GM21529 (cell line): ENCODE results near the gene PTGDS.

Source experiments
- ATAC-seq: cut with Tn5 transposase; IDR thresholded peaks from one replicate; pipeline ENCODE4 v1.9.1; 2021; ENCODE audit not compliant: unreplicated experiment

Gene PTGDS

DNA sequence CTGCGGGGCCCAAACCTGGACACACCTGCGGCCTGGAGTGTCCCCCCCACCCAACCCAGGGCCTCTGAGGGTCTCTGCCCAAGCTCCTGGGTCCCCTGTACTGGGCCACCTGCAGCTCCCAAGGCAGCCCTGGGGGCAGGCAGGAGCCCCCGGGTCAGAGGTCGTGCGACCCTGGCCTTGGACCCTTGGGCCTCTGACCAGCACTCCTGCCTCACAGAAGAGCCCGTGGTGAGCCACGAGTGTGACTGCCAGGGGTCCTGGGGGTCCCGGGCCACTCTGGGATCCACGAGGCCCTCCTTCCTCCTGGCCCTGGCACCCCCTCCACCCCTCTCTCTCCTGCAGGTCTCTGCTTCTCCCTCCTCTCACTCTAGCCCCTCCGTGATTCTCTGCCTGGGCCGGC is 5.0 kb upstream of the PTGDS start:
- ATAC-seq, result no peak

- ATAC-seq, result no peak
These were observed 4.6 kb upstream of the PTGDS start for GRCh38 chr9:136972743-136973142.

- ATAC-seq, result no peak
These were observed 3.4 kb upstream of the PTGDS start for GRCh38 chr9:136973618-136974617.

GRCh38 chr9:136974817-136975535 is 2.3 kb upstream of the PTGDS start:
- no peak for ATAC-seq

DNA sequence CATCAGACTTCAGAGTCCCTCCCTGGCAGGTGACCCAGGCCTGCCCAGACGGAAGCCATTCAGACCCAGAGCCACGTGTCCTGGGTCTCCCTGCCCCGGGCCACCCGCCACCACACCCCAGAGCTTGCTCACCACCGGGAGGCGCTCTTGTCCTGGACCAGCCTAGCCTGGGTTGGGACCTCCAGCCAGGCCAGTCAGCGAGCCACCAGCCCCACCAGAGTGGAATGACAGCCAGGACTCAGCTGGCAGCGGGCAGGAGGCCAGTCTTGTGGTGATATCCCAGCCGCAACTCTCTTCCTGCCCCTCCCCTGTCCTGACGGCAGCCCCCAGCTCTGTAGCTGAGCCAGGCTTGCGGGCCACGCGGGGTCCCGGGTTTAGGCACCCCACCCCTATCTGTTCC is 1.7 kb upstream of the PTGDS start:
- ATAC-seq, result no peak

DNA sequence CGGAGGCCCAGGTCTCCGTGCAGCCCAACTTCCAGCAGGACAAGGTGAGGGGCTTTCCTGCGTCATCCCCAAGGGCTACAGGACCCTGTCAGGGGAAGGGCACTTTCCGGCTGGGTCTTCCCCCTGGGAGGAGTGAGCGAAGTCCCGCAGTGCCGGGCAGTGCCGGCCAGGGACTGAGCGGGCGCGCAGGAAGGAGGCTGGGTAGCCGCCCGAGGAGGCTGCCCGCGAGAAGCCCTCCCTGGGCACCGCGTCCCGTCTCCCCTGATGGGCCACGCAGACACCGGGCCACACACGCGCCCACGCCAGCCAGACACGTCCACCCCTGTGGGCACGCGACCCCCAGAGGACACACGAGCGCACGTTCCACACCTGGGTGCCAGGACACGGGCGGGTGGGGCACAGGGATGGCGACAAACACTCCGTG is 357 bp downstream of the PTGDS start:
- ATAC-seq, result no peak

- ATAC-seq, result no peak
These were observed 965 bp downstream of the PTGDS start for GRCh38 chr9:136978073-136978864.

DNA sequence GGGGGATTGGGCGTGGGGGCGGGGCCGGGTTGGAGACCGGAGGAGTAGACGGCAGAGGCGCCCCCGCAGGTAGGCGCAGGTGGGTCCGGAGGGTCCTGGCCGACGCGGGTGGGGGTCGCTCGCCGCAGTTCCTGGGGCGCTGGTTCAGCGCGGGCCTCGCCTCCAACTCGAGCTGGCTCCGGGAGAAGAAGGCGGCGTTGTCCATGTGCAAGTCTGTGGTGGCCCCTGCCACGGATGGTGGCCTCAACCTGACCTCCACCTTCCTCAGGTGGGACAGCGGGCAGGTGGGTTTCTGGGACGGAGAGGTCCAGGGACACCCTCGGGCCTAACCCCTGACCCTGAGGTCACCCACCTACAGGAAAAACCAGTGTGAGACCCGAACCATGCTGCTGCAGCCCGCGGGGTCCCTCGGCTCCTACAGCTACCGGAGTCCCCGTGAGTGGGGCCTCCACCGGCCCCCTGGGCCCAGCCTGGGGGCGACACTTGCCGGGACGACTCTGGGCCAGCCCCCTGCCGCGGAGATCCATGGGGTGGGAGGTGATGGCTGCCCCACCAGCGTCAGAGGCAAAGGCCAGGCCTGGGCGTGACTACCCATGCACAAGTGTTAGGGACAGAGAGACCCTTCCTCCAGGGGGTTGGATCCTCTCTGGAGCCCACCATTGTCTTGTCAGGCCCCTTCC is 1.7 kb downstream of the PTGDS start:
- no peak for ATAC-seq

- ATAC-seq, result no peak
These were observed 2.7 kb downstream of the PTGDS start for GRCh38 chr9:136979769-136980587.

DNA sequence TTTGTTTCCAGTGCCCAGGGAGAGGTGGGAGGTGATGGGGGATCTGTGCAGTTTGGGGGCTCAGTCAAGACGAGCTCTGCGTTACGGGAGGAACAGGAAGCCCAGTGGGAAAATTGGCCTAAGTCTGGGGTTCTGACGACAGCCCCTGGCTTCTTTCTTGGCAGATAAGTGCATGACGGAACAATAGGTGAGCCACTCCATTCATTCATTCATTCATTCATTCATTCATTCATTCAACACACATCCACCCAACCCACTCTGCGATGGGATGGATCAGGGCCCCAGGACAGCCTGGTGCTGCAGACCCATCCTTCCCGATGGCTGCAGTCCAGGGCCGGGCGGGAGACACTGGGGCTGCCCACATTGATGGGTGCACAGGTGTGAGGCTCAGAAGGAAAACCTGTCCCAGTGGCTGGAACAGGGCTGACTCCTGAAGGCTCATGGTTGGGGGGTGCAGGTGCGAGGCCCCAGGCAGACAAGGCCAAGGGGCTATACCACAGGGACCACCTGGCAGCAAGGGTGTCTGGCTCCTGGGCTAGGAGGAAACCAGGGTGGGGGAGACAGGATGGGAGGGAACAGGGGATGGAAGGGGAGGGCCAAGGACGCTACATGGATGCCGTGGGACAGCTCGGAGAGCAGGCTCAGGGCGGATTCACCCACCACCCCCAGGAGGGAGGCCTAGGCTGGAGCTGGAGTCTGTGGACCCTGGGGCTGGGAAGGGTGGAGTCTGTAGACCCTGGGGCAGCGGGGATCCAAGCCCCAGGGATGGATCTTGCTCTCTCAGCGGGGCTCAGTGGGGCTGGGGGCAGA is 3.6 kb downstream of the PTGDS start:
- ATAC-seq, result no peak

GRCh38 chr9:136981588-136982231 is 4.4 kb downstream of the PTGDS start:
- ATAC-seq, result no peak

- ATAC-seq, result no peak
These were observed 5.1 kb downstream of the PTGDS start, which contains the start of gene LCNL1 for GRCh38 chr9:136982232-136983051. Gene LCNL1, plus strand, starts transcription at chr9:136982993. Its CDS starts 594 bp downstream, at chr9:136983587.

GRCh38 chr9:136983167-136983566 is 5.9 kb downstream of the PTGDS start:
- ATAC-seq, result no peak

GRCh38 chr9:136983656-136984314 is 6.5 kb downstream of the PTGDS start:
- no peak for ATAC-seq

DNA sequence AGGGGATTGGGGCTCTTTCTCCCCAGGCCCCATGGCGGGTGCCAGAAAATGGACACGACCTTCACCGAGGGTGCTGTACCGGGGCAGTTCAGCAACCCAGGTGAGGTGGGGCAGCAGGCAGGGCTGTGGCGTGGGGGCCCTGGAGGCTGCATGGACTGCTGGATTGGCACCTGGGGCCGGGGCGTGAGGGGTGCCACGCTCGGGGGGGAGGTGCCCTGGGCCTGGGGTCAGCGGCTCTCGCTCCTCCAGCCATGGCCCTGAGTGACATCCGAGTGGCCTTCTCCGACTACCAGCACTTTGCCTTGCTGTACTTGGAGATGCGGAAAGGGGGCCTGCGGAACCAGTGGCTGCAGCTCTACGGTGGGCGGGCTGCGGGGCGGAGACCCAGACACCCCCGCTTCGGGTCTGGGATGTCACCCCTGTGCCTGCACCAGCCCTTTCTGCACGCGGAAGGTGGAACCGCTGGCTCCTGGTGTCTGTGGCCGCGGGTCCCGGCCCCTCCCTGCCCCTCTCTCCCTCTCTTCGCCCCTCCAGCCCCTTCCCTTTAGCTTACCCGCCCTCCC is 7.2 kb downstream of the PTGDS start:
- no peak for ATAC-seq

- no peak for ATAC-seq
These were observed 7.8 kb downstream of the PTGDS start for GRCh38 chr9:136985027-136985602.
